Measurements from ENCODE around the gene SLC35A2.
"Not testable (repeated sequence)": the region's sequence is repeated elsewhere in the genome, so short reads cannot be mapped to it uniquely, and the experiment has no call there.

Gene SLC35A2

GRCh38 chrX:48883729-48884128 lies 27.7 kb downstream of the SLC35A2 start:
- Histone ChIP-seq H3K4me3 (no peak overlapping the region), H3K27ac (no peak overlapping the region)

GRCh38 chrX:48876944-48877343 lies 34.5 kb downstream of the SLC35A2 start:
- H3K27ac ChIP-seq, H3K4me3 ChIP-seq: not testable (repeated sequence)

- not testable (repeated sequence) for H3K4me3 ChIP-seq, H3K27ac ChIP-seq
These were observed 39.4 kb downstream of the SLC35A2 start for GRCh38 chrX:48872017-48872416.

- no peak overlapping the region for H3K27ac ChIP-seq
- no peak overlapping the region for H3K4me3 ChIP-seq
These were observed 47.2 kb downstream of the SLC35A2 start for GRCh38 chrX:48864210-48864609.

- Histone ChIP-seq H3K4me3 (no peak overlapping the region), H3K27ac (no peak overlapping the region)
These were observed 56.5 kb downstream of the SLC35A2 start for GRCh38 chrX:48854898-48855297.

GRCh38 chrX:48854121-48854804 lies 57.2 kb downstream of the SLC35A2 start:
- not testable (repeated sequence) for H3K4me3 ChIP-seq, H3K27ac ChIP-seq

- H3K4me3 ChIP-seq, H3K27ac ChIP-seq: not testable (repeated sequence)
These were observed 58.0 kb downstream of the SLC35A2 start for GRCh38 chrX:48853494-48853893.

All from skin epidermis (tissue), 12 donors.